Medulla oblongata (tissue), 1 donor: ENCODE measurements around the gene GEN1.
A peak's percentile ranks its signal among the peaks of the same experiment; 100 is the strongest.

Experiments used
- DNase-seq: peaks from one replicate; pipeline ENCODE4 v3.0.0-alpha.2; 2015; ENCODE audit errors: extremely low spot score

The GEN1 gene

GRCh38 chr2:17827316-17827715 lies 73.4 kb downstream of the GEN1 start:
- DNase-seq, result no peak

- no peak for DNase-seq
These were observed 73.8 kb downstream of the GEN1 start for GRCh38 chr2:17827785-17828184.

- DNase-seq, result peak; percentile 80
These were observed 76.4 kb downstream of the GEN1 start for GRCh38 chr2:17830053-17831034.

GRCh38 chr2:17835516-17835915 lies 81.6 kb downstream of the GEN1 start:
- DNase-seq, result no peak
